Activated CD4-positive, alpha-beta T cell treated with anti-CD3 and anti-CD28 coated beads, Interleukin-2, amount 50 U/mL, for 1 hour (primary cell): ENCODE data around the gene FAM120C.

Source experiments
- DNase-seq: peaks from one replicate; pipeline ENCODE4 v3.0.0-alpha.2; 2020

Gene FAM120C

DNA sequence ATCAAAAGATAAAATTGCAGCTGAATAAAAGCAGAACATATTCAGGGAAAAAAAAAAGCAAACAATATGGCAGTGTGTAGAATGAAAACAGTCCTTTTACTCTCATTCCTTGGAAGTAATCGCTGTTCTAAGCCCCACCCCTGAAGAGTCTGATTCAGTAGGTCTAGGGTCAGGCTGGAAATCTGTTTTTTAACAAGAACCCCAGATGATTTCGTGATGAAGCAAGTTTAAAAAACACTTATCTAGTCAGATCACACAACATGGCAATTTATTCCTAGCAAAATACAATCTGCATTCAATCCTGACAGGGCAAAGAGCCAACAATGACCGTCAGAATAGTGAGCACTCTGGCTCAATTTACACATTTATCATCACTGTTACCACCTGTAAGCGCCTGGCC is 16.1 kb downstream of the FAM120C start:
- no peak for DNase-seq

DNA sequence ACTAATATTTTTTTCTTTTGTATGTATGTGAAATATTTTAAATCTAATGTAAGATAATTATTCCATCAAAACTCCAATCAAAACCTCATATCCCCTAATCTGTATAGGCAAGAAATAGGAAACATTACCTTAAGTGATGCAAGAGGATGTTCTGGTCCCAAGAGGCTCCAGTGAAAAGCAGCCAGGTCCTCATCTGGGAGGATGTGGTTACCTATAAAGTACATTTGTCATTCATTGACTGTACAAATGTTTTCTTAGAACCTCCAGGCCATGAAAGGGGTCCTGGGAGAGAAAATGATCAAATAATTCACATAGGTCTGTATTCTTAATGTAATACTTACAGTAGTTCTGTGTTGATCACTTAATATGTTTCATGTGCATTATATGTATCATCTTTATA is 25.5 kb downstream of the FAM120C start:
- DNase-seq: no peak

DNA sequence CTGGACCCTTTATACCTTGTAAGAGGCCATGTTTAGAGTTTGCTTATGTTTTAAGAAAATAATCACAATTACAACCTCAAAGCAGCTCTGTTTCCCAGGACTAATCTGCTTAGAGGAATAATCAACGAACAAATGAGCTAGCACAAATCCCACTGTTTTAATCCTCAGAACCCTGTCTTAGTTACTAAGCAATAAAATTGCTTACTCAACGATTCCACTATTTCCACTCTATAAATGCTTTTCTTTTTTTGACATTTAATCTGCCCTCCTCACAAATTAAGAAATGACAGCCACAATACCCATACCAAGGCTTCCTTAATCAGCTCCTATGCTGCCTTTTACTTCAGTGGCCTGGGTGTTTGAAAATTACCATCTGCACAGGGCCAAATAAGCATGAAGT is 48.8 kb downstream of the FAM120C start:
- no peak for DNase-seq

DNA sequence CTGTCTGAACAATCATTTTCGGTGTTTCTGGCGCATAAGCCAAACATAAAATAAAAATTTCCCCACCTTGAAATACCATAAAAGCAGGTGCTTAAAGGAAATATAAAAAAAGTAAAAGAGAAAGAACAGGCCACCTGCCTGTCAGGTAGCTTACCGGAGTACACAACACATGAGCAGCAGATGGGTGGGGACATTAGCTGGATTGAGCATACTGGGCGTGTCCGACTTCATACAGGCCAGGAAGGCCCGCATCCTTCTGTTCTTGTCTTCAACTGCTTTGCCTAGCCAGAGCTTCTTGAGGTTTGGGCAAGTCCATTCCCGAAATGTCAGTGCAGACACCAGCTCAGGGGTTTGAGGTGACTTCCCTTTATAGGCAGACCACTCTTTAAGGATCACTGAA is 66.7 kb downstream of the FAM120C start:
- no peak for DNase-seq

DNA sequence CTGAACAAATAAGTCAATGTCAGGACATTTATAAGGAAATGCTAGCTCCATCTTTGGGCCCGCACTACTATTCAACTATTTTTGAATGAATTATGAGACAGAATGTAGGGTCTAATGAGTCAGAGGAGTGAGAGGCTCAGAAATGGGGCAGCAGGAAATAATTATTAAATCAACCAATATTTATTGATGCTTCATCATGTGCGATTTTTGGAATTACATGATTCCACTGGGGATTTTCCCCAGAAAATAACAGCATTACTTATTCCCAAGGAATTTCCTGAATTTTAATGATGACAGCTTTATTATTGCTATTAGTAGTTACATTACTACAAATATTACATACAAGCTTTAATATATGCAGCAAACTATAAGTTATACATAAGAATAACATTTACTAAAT is 89.5 kb downstream of the FAM120C start:
- no peak for DNase-seq

DNA sequence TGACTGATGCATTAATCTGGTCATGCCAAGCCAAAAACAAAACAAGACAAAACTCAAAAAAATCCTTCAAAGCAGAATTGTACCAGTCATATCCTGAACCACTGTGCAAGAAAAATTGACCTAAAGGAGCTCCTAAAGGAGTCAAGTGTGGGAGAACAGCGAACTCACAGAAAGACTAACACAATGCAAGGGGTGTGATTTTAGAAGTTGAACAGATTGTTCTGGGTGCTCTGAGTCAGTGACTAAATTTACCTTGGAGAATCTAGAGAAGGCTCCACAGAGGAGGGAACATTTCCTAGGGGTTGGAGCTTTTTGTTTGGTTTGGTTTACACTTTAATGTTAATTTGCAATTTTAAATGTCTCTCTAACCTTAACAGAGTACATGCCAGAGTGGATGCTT is 89.9 kb downstream of the FAM120C start:
- DNase-seq: no peak

DNA sequence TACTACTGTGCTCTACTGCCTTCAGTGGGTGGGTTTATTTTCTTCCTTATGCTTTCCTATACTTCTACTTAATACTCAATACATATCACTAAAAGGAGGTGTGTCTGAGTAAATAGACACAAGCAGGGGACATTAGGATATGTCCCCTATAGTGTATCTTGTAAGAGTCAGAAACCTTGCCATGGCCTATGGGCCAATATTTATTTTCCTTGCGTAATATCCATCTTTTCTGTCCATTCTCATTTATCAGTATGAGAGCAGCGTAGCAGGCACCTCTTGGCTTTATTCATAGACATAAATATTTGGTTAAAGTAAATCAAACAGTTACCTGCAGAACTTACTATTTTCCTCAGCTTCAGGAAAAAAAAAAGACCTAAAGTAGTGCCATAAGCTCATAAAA is 92.2 kb downstream of the FAM120C start:
- DNase-seq: no peak

DNA sequence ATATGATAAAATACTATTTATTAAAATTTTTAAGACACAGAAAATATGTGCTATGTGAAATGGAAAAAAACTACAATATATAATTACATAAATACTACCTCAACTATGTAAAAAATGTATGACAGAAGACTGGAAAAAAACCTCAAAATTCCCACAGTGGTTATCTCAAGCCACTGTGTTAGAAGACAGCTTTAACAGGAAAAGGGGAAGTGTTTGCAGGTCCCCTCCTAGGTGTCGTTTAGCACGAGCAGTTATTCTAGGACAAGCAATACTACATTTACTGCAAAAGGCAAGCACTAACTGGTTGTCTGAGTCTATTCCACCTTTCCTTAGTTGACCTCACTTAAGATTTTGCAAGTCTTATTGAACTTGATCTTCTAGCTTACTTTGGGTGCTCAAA is 93.9 kb downstream of the FAM120C start:
- DNase-seq: no peak

DNA sequence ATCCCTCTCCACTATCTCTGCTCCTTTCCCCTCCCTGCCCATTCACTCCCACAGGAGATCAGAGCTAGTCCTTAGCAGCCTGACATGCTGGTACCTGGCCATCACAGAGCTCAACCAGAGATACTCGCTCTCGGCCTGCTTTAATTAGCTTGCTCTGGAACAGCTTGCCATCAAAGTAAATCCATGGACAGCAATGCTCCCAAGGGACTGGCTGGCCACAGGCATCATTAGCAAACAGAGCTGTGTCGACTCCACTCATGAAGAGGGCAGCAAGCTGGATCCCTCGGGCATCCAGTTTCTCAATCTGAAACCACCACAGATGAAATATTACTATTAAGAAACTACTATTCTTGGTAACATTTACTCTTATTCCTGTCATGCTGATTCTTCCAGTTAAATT is 95.4 kb downstream of the FAM120C start:
- DNase-seq: no peak

DNA sequence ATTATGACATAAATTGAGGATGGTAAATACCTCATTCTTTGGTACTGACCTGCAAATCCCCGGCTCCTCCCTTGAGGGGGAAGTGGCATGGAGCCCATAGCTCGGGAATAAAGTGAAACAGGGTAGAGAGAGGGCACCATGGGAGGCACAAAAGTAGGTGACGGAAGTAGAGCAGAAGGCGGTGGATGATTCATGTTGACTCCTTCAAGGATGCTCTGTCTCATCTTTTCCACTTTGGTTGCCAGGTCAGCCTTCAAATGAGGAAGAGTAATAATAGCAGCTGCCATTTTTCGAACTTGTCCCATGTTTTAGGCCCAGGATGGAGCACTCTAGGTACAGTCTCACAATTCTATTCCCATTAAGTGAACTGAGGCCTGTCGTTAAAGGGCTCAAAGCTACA is 97.4 kb downstream of the FAM120C start:
- DNase-seq: no peak

DNA sequence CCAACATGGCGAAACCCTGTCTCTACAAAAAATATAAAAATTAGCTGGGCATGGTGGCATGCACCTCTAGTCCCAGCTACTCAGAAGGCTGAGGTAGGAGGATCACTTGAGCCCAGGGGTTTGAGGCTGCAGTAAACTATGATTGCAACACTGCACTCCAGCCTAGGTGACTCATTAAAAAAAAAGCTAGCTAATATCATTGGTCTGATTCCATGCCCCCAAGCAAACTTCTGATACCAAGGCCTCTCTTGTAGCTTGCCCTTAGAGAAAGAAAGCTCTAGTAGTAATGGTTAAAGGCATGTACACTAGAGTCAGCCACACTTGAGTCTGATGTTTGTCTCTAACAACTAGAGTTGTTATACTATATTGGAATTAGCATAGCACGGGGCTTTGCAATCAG is 106.2 kb downstream of the FAM120C start:
- DNase-seq: no peak

DNA sequence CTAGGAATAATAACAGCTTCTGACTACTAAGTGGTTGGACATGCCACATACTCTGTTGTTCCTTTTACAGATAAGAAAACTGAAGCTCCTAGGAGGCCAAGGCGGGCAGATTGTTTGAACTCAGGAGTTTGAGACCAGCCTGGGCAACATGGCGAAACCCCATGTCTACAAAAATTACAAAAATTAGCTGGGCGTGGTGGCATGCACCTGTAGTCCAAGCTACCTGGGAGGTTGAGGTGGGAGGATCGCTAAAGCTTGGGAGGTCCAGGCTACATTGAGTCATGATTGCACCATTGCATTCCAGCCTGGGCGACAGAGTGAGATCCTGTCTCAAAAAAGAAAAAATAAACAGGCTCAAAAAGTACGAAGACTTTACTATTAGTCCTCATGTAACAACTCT is 108.2 kb downstream of the FAM120C start:
- DNase-seq: no peak

DNA sequence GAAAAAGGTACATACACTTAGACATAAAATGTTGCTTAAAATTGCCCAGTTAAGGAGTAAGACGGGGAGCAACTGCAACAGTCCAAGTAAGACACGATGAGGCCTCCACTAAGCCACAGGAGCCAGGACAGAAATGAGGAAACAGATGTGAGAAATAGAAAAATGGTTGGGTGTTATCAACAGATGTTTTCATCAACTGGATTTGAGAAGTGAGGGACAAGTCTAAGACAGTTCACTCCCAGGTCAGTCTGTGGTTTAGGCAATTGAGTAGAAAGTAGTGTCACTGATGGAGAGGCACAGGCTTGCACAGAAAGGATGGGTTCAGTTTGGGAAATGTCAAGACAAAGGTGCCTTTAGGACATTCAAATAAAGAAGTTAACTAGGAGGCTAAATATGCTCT is 115.3 kb downstream of the FAM120C start:
- no peak for DNase-seq

DNA sequence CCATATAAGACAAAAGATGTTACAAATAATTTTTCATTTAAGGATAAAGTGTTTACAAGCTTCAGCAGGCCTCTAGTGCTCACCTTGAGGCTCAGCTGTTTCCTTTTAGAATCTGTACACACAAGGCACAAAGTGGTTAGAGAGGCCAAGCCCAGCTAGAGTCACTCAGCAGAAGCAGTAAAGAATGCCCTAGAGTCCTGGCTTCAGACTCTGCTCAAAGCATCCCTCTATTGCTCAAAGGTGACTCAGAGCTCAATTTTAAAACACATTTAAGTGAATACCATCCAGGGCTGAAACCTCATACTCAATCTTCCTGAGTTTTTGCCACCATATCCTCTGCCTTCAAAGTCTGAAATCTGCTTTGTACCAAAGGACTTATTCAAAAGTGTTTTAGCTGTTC is 116.2 kb downstream of the FAM120C start:
- DNase-seq: no peak

DNA sequence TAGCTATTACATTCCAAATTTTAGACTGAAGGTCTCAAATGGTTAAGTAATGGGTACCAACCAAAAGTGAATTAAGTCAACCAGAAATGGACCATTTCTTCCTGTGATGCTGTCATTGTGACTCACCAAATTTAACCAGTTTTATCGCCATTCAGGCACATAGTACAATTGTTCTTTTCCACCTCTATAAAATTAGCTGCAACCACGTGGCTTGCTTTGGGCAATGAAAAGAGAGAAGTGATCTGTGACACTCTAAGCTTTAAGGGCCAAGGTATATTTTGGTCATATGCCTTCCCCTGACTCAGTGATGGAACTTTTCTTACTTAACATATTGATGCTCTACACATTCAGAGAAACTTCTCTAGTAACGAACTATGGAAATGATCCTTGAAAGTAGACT is 118.5 kb downstream of the FAM120C start:
- no peak for DNase-seq

DNA sequence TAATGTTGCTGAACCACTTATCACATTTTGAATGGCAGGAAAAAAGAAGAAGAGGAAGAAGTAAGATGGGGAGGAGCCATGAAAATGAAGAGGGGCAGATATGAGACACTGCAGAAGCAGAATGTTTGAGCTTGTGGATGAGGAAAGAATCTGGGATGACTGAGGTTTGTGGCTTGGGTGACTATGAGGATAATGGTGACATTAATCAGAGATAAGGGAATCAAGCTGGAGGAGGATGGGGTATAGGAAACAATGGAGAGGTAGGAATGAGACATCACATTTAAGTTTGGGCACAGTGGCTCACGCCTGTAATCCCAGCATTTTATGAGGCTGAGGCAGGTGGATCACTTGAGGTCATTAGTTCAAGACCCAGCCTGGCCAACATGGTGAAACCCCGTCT is 119.7 kb downstream of the FAM120C start:
- DNase-seq: no peak

DNA sequence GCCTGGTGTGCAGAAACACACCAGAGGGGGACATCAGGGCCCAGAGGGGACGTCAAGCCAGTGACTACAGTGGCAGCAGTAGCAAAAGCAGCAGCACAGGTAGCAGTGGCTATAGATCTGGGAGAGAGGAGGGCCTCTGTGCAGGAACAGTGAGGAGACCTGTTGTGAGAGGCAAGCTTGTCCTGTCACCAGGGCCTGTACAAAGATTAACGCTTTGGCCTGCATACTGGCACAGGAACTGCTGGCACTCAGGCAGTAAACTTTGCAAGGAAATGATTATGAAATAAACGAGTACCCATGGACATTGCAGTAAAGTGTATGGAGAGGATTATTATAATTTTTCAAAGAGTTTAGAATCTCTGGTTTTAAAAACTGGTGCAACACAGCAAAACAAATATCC is 133.3 kb downstream of the FAM120C start:
- no peak for DNase-seq

DNA sequence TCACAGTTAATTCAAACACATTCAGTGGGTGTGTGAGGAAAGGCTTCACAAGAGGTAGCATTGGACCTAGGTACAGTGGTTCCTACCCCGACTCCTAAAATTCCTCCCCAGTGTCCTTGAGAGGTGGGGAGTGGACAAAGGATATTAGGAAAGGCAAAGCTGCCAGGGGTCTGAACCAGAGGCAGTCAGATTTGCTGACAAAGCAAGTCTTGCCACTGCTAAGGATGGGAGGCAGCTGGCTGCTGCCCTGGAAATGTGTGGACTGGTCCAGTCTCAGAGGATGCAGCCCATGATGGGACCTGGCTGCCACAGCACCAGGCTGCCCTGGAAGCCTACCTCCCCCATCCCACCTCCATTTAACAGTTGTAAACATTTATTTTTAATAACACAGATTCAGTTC is 134.6 kb downstream of the FAM120C start:
- DNase-seq: no peak

DNA sequence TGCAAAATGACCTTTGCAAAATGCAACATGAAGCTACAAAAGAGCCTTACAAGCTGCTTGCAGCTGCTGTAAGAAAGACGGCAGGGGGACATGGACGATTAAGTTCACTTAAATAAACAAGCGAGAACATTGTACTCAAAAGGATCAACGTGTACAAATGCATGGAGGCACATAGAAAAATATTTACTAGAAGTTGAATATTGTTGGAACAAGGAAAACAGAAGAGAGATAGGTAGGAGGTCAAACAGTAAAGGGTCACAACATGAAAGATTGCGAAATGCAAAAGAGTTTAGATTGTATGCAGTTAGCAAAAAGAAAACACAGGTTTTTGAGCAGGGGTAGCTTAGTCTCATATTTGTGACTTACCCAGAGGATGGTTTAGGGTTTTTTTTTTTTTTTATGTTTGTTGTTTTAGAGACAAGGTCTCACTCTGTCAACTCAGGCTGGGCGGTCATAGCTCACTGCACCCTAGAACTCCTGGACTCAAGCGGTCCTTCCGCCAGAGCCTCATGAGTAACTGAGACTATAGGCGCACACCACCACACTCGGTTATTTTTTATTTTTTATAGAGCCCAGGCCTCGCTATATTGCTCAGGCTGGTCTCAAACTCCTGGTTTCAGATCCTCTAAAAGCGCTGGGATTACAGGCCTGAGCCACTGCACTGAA is 137.4 kb downstream of the FAM120C start:
- no peak for DNase-seq

DNA sequence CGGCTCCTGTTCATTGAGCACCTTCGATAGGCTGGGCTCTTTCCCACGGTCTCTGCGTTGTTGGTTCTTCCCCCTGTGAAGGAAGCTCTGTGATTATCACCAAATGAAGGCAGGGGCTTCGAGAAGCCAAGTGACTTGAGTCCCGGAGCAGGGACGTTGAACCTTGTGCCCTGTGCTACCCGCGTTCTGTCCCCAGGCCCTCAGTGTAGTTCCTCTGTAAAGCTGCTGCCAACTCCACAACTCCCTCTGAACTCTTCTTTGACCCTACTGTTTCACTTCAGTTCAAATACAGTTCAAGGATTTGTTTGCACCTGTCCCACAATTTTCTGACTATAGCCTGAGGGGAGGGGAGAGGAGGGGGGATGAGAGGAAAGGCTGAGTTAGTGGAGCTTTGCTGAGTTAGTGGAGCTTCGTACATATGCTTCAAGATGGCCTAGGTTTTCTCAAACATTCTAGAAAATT is 138.1 kb downstream of the FAM120C start:
- DNase-seq: no peak

DNA sequence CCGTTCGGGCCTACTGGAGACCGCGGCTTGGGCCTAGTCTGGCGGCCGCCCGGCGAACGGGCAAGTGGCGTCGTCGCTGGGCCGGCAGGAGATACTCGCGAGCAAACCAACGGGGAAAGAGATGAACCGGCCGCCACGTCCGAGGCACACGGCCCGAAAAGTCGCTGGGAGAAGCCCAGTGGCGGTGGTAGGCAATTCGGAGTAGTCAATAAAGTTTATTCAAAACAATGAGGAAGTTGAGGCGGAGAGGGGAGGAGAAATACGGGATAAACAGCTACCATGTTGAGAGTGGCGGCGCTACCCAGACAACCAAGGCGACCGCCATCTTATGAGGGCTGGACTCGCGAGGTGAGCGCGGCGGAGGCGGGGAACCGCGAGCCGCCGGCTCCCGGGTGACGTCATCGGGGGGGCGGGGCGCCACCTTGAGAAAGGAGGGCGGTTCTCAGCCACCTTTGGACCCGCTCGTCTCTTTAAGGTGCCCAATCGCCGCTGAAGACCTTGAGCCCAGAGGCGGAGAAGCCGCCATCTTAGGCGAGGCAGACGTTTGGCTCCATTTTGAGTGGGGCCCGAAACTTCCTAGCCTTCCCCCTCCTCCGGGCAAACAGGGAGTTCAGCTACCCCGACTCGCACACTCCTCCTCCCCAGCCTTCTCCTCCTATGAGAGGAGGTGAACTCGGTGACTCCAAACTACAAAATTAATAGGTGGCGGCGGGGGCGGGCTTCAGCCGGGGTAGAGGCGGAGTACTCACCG is 138.8 kb downstream of the FAM120C start, which contains the start of gene PHF8:
Gene PHF8, minus strand, starts transcription at position 348 of the 751 bp plus-strand sequence. CDS start 1,745 bp downstream, outside the sequence.
- DNase-seq: peak; percentile 93

DNA sequence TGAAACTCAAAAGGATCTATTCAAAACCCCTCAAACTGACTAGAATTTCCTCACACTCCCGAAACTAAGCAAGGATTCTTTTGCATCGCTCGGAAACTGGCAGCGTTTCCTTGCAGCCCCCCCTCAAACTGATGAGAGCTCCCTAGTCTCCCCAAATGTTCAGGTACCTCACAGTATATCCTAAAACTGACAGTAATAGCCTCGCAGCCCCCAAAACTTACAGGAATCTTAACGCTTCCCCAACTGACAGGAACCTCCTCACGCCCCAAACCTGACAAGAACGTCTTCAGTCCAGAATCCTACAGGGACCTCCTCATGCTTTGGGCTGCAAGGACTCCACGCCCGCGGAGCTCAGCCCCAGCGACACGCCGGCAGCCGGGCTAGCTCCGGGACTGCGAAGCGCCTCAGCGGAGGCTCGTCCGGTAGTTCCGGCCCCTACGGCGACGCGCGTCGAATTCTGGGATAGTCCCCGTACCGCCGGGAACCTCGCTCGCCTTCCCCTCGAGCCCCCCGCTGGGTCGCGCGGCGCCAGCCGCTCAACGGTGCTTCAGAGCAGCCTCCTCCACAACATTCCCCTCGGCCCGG is 139.4 kb downstream of the FAM120C start:
- DNase-seq: peak; percentile 27

DNA sequence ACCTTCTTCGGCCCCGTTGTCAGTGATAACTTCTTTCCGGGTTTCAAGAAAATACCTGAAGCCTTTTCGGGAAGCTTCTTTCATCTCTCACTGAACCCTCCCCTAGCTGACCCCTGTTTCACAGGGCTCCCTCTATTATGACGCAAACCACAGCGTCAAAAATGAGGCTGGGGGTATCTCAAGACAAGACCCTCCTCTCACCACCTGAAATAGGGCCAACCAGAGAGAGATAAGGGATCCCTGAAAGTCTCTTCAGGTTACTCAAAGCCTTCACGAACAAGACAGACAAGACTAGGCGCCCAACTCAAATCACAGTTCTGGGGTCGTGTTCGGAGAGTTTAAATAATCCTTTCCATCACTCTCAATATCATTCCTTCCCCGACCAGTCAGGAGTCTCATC is 140.0 kb downstream of the FAM120C start:
- DNase-seq: no peak

DNA sequence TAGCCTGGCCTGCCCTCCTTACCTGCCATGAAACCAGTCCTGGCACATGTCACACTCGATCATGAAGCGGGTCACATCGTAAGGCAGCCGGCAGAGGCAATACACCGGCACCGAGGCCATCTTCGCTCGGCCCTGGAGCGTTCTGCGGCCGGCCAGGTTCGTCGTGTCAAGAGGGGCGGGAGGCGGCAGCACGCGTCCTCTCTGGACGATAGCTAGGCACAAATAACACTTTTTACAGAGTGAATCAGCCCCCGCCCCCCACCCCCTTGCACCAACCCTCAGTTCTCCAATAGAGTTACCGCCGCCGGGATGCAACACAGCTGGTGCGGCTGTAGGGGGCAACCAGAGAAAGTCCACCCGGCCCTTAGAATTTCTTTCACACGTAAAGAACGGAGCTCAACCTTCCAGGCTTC is 140.4 kb downstream of the FAM120C start:
- peak; percentile 30 for DNase-seq
